NCI-H2081 (cell line): ENCODE measurements around the gene RALGPS1.

Experiments used
- DNase-seq, 2 experiments: peaks; one replicate each; lab custom pipeline; 2025; lab: John Stamatoyannopoulos, UW

The RALGPS1 gene

GRCh38 chr9:127053960-127054359, 139.4 kb downstream of the RALGPS1 start:
- DNase-seq, result no peak

- DNase-seq, result no peak
These were observed 141.3 kb downstream of the RALGPS1 start for GRCh38 chr9:127055745-127056402.

- DNase-seq, result no peak
These were observed 141.9 kb downstream of the RALGPS1 start for GRCh38 chr9:127056446-127056845.

GRCh38 chr9:127058011-127058644, 143.5 kb downstream of the RALGPS1 start:
- DNase-seq, result no peak

- no peak for DNase-seq
These were observed 144.1 kb downstream of the RALGPS1 start for GRCh38 chr9:127058645-127059021.

- DNase-seq, result no peak
These were observed 144.4 kb downstream of the RALGPS1 start for GRCh38 chr9:127059030-127059429.

GRCh38 chr9:127059765-127060361, 145.3 kb downstream of the RALGPS1 start:
- no peak for DNase-seq

- no peak for DNase-seq
These were observed 146.8 kb downstream of the RALGPS1 start for GRCh38 chr9:127061411-127061810.

GRCh38 chr9:127064335-127064734, 149.8 kb downstream of the RALGPS1 start:
- DNase-seq, result no peak

- DNase-seq, result no peak
These were observed 151.0 kb downstream of the RALGPS1 start for GRCh38 chr9:127065592-127065991.

- no peak for DNase-seq
These were observed 151.7 kb downstream of the RALGPS1 start for GRCh38 chr9:127066060-127066850.

- DNase-seq, result no peak
These were observed 152.2 kb downstream of the RALGPS1 start for GRCh38 chr9:127066851-127067136.

GRCh38 chr9:127067603-127068220, 153.1 kb downstream of the RALGPS1 start:
- no peak for DNase-seq

- no peak for DNase-seq
These were observed 160.3 kb downstream of the RALGPS1 start for GRCh38 chr9:127074561-127075548.

GRCh38 chr9:127075624-127076372, 161.2 kb downstream of the RALGPS1 start:
- no peak for DNase-seq

- no peak for DNase-seq
These were observed 162.5 kb downstream of the RALGPS1 start for GRCh38 chr9:127076860-127077643.

- no peak for DNase-seq
These were observed 163.0 kb downstream of the RALGPS1 start for GRCh38 chr9:127077644-127077946.

GRCh38 chr9:127078336-127078735, 163.8 kb downstream of the RALGPS1 start:
- DNase-seq, result no peak

GRCh38 chr9:127078988-127079387, 164.4 kb downstream of the RALGPS1 start:
- DNase-seq, result no peak
